D721Med (cell line): ENCODE results near the gene BRD3.

ENCODE experiments used
- DNase-seq: peaks from one replicate; pipeline ENCODE4 v3.0.0; 2011; ENCODE audit warnings: low spot score; ENCODE audit not compliant: insufficient read length
- FAIRE-seq: peaks from 2 replicates; lab custom pipeline; 2011; peaks lifted over from hg19 to GRCh38; lab: Jason Lieb, UNC
- CTCF ChIP-seq: IDR thresholded peaks from 2 replicates; pipeline ENCODE4 v1.5.1; 2012; ENCODE audit warnings: mild to moderate bottlenecking, control low read depth; ENCODE audit not compliant: insufficient read depth; ENCODE audit errors: missing control alignments

BRD3 gene

DNA sequence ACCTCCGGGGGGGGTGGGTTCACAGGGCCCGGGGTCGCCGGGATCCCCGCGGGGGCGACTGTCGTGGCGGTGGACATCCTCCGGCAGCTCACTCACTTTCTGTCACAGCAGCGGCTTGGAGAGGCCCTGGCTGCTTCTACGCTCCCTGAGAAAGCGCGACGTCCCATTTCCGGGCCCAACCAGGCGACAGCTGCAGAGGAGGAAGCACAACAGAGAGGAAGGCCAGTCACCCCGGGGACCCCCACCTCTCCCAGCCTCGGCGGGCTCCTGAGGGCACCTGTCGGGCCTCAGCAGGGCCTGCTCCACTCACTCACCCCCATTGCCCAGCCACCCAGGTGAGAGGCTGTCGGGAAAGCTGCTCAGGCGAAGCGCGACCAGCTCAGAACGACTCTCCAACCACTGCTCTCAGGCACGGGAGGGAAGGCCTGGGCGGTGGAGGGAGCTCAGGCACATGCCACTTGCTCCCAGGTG is 14.4 kb downstream of the BRD3 start:
- TF ChIP-seq CTCF = no peak
- DNase-seq (no peak), FAIRE-seq (no peak)

- DNase-seq (no peak), FAIRE-seq (no peak)
- TF ChIP-seq CTCF = no peak
Measured at GRCh38 chr9:134052941-134053340, 14.9 kb downstream of the BRD3 start.

- no peak for DNase-seq
- no peak for FAIRE-seq
Measured at GRCh38 chr9:134052491-134052890, 15.3 kb downstream of the BRD3 start.

GRCh38 chr9:134051319-134051718 is 16.5 kb downstream of the BRD3 start:
- no peak for TF ChIP-seq CTCF
- DNase-seq (no peak), FAIRE-seq (no peak)

More at GRCh38 chr9:134052491-134052890, 15.3 kb downstream of the BRD3 start:
- no peak for TF ChIP-seq CTCF

DNA sequence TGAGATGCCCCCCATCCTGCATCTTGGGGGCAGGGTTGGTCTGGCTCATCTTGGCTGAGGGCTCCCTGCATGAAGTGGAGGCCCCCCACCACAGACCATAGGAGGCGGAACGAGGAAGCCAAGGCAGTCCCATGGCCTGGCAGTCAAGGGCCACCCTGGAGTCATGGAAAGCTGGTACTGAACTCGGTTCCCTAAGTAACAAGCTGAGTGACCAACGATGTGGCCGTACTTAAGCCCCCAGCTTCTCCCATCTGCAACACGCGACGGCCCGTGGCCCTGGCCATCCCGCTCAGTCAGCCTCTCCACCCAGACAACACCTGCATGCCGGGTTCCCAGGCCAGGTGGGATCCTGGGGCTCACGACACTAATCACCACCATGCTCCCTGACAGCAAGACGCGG is 17.1 kb downstream of the BRD3 start:
- TF ChIP-seq CTCF = no peak
- DNase-seq (no peak), FAIRE-seq (no peak)

DNA sequence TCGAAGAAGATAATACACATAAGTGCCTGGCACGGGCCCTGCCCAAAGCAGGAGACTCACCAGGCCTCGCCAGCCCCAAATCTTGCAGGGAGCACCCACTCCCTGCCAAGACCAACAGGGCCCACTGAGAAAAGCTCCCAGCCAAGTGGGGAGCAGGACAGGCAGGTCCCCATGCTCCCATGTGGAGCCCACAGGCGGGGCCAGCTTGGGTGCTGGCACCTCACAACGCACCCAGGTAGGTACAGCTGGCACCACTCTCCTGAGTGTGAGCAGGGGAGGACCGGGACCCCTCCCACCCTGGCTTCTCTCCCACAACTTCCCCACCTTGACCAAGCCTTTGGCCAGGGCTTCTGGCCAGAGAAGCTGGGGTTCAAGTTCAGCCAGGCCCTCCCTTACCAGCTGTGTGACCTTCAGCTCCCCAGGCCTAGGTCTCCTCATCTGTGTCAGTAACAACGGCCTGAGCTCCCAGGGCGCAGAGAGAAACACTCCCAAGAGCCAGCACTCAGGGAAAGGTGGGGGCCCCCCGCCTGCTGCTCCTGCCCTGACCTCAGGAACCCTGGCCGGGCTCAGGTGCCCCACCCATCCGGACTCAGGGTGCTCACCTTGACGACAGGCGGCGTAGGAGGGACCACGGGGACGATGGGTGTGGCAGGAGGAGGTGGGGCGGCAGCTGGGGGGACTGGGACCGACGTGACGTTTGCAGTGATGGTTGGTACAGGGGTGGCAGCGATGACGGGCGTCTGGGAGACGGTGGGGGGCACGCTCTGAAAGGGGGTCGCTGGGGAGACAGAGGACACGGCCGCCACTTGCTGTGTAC is 17.8 kb downstream of the BRD3 start:
- no peak for FAIRE-seq
- no peak for DNase-seq
- no peak for TF ChIP-seq CTCF

GRCh38 chr9:134049236-134049635 is 18.6 kb downstream of the BRD3 start:
- FAIRE-seq (no peak), DNase-seq (no peak)
- TF ChIP-seq CTCF = no peak
